ENCODE measurements around the gene MMP26.

MMP26 gene

DNA sequence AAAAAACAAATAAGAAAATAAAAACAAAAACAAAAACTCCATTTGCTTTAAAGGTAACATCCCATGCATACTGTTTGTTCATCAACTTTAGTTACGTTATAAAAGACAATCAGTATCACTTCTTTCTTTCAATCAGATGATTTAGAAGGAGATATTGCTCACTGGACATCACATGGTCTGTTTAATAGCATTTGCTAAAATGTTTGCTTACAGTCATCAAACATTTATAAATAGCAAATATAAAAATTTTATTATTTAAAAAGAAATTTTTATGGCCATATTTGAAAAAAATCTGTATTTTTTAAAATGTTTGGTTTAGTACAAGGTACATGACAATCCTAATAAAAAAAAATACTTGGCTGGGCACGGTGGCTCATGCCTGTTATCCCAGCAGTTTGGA lies 22.6 kb downstream of the MMP26 start:
- DNase-seq = no peak

DNA sequence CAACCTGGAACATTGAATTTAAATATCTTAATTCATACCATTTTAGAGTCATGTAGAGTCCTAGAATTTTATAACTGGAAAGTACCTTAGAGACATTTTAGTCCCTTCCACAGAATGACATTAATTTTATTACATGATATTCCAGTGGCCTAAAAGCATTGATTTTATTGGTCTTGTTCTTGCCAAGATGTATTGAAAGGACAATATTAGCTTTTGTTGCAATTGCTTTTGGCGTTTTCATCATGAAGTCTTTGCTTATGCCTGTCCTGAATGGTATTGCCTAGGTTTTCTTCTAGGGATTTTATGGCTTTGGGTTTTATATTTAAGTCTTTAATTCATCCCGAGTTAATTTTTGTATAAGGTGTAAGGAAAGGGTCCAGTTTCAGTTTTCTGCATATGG lies 36.2 kb downstream of the MMP26 start:
- DNase-seq = no peak

DNA sequence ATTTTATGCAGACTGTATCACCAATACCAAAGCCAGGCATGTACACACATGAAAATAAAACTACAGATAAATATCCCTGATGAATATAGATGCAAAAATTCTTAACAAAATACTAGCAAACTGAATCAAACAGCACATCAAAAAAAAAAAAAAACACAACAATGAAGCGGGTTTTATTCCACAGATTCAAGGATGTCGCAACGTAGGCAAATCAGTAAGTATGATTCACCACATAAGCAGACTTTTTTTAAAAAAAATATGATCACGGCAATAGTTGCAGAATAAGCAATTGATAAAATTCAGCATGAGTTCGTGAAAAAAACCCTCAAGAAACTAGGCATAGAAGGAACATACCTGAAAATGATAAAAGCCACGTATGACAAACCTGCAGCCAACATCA lies 43.9 kb downstream of the MMP26 start:
- no peak for DNase-seq

GRCh38 chr11:4751201-4751600 lies 46.6 kb downstream of the MMP26 start:
- DNase-seq = no peak

Measured in right forelimb (tissue), 1 donor.